CMK (cell line): Measurements from ENCODE around the gene ERRFI1.

Experiments used
- DNase-seq: peaks from one replicate; pipeline ENCODE4 v3.0.0-alpha.2; 2010; ENCODE audit warnings: low read depth

The ERRFI1 gene

DNA sequence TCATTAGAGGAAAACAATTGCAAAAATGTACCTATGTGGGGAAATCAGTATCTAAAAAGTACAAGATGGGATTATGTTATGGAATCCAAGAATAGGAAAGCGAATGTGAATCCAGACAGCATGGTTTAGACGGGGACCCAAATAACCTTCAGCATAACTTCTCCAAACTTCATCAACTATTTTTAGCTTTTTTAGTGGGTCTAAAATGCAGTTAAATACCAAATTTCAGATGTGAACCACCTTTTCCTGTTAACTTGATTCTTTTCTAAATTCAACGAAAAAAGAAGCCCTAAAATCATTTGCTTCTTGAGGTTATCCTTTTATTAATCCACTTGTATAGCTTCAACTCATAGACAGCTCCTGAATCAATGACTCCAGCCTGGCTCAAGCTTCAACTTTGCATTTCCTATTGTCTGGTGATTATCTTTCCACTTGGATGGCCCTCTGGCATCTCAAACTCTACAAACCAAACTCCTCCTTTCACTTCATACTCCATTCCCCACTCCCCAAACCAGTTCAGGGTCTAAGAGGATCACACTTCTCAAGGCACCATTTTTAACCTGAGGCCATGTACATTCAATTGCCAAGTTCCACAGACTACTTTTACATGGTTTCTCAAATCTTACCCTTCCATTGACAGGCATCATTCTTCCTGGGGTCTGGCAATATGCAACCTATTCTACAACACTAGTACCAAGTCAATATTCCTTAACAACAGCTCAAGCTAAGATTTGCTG lies 7.4 kb downstream of the ERRFI1 start:
- no peak for DNase-seq

DNA sequence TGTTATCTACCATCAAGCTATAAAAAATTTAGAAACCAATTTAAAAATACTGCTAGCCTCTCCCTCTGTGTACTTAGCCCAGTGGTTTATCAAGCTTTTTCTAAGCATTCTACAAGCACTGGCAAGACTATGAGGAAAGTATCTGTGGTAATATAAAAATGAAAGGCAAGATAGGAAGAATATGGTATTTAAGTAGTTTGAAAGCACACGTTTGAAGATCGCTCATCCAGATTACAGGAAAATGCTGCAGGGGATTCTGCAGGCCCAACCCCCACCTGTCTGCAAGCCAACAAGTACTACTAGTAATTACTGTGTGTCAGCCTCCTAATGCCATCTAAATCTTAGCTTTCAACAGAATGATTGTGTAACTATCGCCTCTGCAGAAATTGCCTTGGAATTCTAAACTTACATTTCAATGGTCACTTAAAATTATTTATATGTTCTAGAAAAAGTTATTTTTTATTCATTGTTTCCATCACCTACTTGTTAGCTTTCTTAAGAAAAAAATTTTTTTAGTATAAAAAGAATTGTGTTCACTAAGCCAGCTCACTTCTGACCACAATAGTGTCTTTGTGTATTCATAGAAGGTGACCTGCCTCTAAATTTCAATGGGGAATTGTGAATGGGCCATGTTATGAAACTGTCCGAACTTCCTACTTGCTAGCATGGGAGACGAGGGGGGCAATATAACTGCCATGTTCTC lies 8.5 kb downstream of the ERRFI1 start:
- no peak for DNase-seq

DNA sequence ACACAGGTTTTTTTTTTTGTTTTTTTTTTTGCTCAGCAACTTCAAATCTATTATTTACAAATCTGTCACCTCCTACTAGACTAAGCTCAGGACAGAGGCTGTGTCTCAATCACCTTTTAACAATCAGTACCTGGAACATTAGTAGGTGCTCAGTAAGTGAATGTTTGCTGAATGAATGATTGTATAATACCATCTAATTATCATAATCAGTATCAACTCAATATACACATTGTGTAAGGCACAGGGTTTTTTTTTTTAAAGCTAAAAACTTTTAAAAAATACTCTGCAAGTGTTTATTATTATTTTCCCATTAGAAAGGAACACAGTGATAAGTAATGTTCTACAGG lies 9.2 kb downstream of the ERRFI1 start:
- no peak for DNase-seq

DNA sequence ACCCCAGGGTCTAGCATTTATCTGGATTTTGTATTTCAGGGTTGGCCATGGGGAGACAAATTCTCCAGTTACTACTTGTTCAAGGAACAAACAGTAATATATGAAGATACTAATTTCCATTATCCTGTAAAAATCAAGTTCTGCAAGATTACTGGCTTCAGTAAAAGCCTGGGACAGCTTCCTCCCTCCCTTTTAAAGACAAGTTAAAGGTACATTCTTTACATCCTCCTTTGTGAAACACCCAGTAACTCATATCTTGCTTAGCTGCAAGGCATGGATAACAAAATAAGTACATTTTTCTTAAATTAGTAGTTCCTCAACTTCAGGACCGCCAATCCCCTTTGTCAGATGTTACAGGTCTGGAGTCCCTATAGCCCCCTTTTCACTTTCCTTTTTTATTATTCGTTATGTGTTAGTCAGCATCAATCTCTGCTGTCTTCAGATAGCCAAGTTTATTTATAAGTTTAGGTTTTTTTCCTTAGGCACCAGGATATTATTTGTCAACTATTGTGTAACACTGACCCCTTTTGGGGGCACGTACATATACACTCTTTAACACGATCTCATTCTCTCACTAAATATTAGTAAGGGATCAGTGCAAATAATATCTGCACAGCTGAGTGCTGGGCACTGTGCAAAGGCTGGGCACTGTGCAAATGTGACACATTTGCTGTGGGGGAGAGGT lies 9.8 kb downstream of the ERRFI1 start:
- no peak for DNase-seq

DNA sequence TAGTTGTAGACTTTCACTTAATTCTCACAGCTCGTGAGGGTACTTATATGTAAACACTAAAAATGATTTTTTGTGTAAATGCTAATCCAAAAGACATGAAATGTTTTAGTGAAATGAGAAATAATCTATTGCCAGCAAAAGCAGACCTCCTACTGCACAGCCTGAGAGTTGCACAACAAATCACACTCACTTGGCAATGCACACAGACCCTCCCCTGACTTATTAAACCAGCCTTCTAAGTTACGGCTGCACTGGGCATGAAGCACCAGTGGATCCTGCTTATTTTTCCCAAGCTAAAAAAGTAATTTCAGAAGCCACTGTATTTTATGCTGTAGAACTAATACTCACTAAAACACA lies 10.3 kb downstream of the ERRFI1 start:
- DNase-seq, result no peak

DNA sequence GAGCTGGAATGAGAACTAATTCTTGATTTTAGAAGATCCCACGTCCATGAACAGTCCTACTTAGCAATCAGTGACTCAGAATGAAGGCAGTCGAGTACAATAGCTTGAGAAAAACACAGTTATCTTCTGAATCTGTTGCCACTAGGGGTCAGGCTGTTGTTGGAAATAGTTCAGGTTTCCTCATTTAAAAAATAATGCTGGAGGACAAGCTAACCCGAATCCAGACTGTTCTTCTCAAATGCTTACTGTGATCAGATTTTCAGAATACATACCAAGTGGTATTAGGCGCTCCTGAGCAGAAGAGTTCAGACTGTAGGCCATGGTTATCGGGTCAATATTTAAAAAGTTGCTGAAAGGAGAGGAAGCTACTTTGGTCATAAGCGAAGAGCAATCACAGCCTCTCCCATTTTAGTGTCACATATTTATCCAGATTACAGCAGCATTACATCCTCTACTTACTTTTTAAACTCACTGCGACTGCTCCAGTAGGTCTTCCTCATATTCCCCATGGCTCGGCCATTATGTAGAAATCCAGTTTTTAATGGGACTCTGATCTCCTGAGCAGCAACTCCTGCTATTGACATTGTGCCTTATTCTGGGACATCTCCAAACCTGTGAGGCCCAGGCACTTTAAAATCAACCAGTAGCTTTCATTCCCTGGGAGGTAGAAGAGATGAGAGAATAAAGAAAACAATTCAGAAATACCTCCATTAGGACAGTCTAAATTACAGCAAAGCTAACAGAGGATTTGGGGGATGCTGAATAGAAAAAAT lies 10.9 kb downstream of the ERRFI1 start:
- DNase-seq, result no peak

DNA sequence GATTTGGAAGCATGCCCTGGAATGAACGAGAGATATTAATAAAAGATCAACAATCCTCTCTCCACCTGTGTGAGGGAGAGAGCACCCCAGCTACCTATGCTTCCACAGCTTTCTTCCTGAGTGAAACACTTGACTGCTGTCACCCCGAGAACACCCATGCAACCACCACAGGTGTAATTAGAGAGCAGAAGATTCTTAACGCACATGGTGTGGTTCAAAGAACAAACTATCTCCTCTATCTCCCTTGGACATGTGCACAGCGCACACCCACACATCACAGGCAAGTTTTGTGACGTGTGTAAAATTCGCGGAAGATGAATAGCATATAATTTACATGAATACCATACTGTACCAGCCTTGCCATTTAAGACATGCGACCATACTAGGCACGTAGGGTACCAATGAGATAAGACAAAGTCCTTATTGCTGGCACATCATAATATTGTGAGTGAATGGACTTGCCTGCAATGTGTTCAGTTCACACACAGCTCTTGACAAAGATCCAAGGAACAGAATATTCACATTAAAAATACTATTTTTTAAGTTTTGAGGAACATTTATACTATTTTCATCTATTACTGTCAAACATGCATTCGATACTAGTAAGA lies 11.6 kb downstream of the ERRFI1 start:
- no peak for DNase-seq

DNA sequence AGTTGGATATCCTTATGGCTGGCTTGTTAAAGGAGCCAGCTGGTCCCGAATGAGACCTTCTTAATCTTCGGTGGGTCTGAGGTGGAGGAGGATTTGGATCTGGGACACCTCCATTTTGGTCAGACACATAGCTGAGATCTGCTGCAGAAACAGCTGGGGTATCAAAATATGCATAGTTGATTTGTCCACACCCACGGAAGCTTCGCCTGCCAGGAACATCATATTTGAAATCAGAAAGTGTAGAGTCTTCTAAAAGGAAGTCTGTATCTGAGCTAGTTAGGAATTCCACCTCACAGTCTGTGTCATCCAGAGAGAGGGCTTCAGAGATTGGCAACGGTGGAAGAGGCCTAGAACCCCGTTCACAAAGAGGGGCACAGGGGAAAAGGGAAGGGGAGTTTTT lies 12.3 kb downstream of the ERRFI1 start:
- no peak for DNase-seq

DNA sequence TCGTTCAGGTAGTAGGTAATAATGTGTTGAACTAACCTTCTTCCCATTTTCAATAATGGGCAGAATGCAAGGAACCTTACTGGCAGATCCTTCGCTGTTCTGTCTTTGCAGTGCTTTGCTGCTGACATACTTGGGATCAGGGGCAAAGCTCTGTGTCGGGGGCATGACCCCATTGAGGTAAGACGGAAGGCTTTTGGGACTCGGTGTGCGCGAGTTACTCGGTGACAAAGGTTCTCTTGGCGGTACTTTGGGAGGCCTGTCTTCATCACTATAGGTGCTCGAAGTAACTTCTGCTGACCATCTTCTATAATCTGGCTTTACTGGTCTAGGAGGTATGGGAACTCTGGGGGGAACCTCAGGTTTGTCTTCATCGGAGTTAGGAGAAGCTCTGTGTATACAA lies 12.7 kb downstream of the ERRFI1 start:
- DNase-seq, result no peak

DNA sequence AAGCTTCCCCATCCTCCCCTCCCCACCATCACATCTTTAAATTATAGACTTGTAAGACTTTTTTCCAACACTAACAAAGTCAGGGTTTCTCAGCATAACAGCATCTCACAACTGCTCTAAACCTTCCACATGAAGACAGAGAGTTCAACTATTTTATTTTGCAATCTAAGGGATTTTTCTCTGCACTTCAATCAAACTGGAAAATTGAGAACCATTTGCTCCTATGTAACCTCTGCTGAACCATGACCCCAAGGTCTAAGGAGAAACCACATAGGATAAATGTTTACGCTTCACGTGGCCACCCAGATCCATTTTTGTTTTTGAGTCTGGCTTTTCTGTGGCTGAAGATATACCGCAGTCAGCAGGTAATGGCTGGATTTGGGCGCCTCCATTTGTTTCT lies 13.2 kb downstream of the ERRFI1 start:
- DNase-seq, result no peak

DNA sequence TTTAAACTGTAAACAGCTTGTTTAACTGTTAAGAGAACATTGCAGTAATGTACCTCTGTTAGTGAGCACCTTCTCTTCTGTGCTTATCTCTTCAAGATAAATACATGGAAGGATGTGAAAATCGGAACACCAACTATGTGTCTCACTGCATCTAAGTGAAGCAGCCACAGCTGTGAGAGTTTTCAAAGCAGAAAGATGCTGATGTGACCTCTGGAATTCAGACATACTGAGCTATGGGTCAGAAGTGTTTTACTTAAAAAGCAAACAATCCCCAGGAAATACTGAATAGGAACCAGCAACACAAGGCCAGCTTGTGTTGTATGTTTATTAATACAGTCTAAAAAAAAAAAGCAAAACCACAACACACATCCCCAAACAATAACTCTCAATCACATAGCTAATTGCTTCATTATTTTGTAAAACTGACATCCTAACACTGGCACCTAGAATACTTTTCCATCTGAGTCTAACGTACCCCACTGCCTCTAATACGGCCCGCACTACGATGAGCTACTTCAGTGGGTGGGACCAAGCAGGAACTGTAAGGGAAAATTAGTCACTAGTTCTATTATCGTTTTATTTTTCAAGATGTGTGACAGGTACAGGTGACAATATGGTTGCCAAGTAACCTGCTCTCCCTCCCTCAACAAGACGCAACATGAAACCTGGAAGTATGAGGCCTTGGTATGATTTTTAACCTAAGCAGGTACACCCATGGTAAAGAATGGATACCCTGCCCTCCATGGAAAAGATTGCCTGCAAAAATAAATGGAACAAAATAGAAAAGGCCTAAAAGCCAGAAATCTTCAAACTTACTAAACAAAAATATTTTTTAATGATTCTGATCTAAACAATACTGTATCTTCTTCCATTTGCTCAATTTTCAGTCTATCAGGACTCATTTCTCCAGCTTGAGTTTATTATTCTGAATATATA lies 13.9 kb downstream of the ERRFI1 start:
- no peak for DNase-seq

DNA sequence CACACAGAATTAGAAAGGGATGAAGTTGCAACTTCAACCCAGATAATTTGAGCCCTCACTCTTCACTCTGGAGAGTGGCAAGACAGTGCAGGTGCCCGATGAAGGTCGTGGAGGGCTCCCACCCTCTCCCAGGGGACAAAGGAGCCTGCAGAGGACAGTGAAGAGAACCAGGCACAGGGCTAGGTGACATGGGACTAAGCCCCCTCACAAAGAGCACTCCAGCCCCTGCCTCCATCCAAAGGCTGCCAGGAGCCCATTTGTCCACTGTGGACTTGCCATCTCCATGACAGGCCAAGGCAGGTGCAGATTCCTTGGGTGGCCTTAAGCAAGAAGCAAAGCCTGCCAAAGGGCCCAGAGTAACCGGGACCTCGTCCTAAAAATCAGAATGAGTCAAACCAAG lies 15.1 kb downstream of the ERRFI1 start:
- DNase-seq, result no peak

DNA sequence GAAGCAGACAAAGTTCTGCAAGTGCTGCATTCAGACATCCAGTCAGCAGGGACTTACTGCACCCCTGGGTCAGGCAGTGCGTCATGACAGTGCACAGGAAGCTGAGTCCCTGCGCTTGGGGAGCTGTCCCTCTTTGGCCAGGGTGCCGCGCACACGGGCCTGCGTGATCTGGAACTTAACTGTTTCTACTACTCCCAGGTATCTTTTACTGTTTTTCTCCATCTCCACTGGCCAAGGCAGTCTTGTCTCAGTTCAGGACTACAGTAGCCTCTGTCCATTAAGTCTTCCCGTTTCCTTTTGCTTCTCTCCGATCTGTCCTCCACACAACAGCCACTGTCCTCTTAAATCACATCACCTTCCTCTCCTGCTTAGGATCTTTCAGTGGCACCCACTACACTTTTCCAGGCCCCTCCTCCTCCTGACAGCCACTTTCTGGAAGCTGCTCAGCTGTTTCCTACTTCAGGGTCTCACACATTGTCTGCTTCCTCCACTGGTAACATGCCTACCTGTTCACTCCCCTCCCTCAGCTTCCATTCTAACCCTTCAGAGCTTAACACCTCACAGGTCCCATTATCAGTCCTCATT lies 15.9 kb downstream of the ERRFI1 start:
- DNase-seq, result no peak

DNA sequence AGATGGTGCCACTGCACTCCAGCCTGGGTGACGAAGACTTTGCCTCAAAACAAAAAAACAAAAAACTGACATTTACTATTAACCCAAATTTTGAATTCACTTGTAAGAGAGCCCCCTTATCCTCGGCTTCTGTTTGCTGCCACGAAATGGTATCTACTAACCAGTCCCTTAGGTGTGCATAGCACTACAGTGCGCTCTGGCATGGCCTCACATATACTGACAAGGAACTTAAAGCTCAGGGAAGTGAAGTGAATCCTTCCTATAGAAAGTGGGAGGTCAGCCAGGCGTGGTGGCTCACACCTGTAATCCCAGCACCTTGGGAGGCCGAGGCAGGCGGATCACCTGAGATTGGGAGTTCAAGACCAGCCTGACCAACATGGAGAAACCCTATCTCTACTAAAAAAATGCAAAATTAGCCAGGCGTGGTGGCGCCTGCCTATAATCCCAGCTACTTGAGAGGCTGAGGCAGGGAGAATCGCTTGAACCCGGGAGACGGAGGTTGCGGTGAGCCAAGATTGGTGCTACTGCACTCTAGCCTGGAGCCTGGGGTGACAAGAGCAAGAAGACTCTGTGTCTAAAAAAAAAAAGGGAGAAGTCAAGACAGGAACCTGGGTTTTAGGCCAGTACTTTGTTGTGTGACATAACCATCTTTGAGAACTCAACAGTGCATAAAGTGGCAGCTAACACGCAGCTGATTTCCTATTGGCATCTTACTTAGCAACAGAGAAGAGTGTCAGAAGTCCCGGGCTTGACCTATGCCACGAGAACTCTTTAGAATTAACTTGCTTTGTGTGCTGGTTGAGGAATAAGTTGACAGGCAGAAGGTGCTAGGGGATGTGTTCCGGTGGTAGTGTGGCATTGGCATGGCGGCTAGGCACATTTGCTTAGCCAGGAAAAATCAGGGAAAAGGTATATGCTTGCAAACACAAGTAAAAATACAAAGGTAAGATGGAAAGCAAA lies 16.8 kb downstream of the ERRFI1 start:
- no peak for DNase-seq

DNA sequence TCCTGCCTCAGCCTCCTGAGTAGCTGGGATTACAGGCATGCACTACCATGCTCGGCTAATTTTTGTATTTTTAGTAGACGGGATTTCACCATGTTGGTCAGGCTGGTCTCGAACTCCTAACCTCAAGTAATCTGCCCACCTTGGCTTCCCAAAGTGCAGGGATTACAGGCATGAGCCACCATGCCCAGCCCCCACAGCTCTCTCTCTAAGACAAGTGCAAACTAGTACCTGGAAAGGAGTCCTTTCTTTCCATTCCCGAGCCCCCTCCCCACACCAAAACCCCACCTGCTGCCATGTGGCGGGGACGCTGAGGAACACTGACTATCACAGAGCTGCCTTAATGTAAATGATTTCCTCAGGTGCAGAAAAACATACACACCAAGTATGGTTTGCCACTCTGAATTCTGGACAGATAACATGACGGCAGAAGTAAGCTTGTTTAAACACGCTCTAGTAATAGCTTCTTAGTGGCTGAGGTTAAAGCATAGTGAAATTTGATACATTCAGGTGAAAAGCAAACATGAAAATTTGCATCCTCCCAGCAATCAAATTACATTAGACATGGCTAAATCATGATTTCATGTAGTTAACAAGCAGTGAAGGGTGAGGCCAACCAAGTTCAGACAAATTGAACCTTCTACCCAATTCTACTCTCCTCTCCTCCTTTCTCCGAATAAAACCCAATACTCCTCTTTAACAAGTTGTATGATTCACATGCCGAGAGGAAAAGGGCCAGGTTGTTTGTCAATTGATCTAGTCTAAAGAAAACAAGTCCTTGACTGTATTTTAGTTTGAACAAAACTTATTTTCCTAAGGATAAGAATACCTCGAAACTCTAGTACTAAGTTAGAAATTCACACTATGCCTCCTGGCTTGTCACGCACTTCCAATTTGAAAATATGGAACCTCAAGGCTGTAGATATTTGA lies 19.8 kb downstream of the ERRFI1 start:
- no peak for DNase-seq

DNA sequence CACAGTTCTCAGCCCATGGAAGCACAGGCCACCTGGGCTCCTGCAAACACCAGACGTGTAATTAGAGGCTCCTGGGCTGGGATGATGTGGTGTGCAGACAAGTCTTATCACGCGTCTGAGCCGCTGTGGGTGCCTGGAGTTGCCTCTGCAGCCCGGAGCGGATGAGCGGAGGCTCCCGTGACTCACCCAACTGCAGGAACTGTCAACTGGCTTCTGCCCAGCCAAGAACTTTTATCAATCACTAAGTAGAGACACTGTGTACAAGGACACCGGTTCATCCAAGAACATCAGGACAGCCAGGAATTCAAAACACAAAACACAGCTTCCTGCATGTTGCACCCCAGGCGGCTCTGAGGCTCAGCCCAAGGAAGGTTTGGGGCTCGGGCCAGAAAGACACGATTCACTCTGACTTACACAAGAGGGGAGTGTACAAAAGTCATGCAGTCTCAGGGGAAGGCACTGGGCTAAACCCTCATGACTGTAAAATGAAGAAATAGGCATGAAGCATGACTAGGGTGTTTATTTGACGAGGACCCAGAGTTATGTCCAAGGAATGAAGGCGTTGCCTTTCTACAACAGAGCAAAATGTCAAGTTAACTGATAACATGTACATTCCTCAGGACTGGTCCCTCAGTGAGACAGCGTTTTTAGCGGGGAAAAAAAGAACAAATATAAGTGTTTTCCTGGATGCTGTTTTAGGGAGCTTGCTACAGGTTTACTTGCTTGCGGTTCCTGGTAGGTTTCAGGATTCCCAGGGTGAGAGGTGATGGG lies 21.1 kb downstream of the ERRFI1 start:
- DNase-seq, result no peak

DNA sequence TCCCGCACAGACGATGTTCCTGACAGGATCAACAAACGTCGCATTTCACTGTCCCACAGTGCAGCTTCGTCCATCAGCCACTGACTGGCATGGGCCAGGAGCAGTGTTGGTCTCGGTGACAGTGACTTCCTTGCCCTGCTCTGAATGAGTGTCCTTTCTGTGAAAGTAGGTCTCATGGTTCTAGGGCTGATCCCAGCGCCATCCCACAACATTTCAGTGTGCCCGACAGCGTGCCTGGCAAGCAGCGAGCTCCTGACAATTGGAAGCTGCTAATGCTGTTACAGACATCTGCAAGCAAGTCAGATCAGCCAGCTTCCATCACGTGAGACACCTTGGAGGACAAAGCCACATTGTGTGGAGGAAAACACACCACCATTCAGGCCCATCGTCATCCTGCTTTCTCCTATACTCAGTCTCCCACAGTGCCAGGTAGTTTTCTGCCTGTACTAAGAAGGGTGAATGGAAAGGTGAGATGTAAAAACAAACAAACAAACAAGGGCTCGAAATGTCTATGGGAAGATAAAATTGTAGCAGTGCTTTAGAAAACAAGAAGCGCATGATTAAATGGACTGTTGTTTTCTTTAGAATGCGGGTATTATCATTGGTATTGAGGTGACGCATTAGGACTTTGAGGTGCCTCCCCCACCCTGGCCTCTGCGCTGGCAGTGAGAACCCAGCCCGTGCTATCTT lies 21.9 kb downstream of the ERRFI1 start:
- DNase-seq, result no peak
